GM12875 (cell line): ENCODE measurements around the gene HMGN4.
"Not testable (repeated sequence)": the region's sequence is repeated elsewhere in the genome, so short reads cannot be mapped to it uniquely, and the experiment has no call there.

Experiments
- H3K4me3 ChIP-seq: one replicate; pipeline ENCODE4 v1.5.1; 2011; ENCODE audit warnings: low read depth, low read length, control low read depth
- TF ChIP-seq, protein P1 (sequence below): IDR thresholded peaks from 2 replicates; pipeline ENCODE4 v1.5.1; 2011; ENCODE audit warnings: low read depth, mild to moderate bottlenecking, control low read depth, inconsistent platforms, low read length, moderate library complexity, borderline replicate concordance; ENCODE audit not compliant: insufficient read depth

The HMGN4 gene

DNA sequence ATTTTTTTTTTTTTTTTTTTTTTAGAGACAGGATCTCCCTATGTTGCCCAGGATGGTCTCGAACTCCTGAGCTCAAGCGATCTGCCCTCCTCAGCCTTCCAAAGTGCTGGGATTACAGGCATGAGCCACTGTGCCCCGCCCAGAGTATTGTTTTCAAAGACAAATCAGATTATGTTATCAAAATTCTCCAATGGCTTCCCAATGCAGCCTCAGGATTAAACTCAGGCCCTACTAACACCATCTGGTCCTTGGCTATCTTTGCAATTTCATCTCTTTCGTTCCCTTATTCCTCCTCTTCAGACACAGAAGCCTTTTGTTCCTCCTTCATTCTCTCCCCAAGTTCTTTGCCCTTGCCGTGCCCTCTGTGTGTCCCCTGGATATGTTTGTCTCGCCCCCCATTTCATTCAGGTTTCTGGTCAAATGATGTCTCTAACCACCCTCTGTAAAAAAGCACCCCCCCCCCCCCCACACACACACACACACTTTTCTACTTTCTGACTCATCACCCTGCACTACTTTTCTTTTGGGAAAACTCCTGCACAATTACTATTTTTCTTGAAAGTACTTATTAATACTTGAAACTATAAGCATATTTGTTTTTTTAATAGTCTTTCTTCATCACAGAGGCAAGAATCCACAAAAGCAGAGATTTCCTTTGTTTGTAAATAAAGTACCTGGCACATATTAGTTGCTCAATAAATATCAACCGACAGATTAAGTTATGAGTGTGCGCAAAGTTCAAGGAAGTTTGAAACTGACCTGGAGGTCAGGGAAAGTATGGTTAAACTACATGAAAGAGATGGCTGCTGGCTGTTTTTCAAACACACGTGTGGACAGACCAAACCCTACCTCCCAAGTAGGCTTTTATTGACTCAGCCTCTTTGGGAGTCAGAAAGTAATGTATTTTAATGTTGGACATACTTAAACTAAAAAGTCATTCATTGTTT is 21.4 kb upstream of the HMGN4 start:
- H3K4me3 ChIP-seq, result no peak overlapping the region
- TF ChIP-seq, protein P1, sequence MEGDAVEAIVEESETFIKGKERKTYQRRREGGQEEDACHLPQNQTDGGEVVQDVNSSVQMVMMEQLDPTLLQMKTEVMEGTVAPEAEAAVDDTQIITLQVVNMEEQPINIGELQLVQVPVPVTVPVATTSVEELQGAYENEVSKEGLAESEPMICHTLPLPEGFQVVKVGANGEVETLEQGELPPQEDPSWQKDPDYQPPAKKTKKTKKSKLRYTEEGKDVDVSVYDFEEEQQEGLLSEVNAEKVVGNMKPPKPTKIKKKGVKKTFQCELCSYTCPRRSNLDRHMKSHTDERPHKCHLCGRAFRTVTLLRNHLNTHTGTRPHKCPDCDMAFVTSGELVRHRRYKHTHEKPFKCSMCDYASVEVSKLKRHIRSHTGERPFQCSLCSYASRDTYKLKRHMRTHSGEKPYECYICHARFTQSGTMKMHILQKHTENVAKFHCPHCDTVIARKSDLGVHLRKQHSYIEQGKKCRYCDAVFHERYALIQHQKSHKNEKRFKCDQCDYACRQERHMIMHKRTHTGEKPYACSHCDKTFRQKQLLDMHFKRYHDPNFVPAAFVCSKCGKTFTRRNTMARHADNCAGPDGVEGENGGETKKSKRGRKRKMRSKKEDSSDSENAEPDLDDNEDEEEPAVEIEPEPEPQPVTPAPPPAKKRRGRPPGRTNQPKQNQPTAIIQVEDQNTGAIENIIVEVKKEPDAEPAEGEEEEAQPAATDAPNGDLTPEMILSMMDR, result no peak

DNA sequence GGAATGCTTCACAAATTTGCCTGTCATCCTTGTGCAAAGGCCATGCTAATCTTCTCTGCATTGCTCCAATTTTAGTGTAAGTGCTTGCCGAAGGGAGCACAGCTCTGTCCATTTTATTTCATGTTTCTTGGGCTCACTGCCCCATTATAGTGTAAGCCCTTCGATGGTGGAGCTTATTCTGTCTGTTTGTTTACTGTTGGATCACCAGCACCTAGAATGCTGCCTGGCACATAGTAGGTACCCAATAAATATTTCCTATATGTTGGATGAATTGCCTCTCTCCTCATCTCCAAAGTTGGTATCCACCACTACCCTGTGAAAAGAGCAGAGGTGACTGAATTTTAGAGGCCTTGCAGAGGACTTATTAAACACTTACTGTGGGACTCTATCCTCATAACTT is 18.8 kb upstream of the HMGN4 start:
- no peak overlapping the region for H3K4me3 ChIP-seq
- TF ChIP-seq, protein P1, result no peak

DNA sequence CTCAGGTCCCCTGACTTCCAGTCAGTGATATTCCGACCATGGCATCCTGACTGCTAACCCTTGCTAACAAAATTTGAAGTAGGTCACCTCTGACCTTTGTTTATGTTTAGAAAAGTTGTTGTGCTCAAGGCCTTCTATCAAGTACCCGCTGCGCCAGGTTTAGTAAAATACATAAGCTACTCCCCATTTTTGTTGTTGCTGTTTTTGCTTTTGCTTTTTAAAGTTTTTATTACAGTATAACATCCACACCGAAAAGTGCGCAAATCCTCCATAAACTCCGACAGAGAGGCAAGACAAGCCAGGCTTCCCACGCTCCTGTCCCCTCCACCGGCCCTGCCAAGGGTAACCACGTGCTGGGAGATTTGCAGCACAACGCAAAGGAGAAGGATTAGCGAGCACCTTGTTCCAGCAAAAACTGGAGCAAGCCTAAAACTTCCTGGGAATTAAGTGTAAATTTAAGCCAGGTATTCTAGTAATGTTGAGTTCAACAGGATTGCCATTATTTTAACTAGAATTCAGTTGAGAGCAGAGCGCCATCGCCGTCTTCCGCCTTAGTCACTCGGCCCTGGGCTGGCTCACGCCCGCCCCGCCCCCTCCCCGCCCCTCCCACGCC is 17.8 kb upstream of the HMGN4 start:
- TF ChIP-seq, protein P1, result no peak
- no peak overlapping the region for H3K4me3 ChIP-seq

DNA sequence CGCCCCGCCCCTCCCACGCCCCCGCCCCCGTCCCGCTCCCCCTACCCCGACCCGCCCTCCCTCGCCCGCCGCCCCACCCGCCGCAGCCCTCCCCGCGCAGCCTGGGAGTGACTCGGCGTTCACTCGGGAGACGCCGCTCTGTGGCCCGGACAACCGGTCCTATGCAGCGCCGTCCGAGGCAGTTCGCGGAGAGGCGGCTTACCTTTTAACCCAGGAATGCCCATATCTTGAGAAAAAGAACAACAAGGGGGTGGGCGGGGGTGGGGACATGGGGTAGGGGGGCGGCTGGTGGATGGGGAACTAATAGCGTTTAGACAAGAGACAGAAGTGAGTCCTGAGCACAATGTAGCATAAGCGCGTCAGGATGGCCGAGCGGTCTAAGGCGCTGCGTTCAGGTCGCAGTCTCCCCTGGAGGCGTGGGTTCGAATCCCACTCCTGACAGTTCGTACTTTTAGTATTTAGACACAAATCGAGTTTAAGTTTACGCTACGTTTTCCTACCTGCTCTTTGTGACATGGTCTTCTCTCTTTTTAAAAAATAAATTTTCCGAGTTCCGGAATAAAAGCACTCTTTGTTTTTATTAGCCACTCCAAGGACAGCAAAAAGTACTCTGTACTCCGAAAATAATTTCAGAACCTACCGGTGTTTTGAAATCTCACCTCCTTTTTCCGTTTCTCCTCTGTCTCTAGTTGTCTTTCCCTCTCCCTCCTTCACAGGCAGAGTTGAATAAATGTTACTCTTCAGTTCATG is 17.1 kb upstream of the HMGN4 start:
- TF ChIP-seq, protein P1, result no peak
- H3K4me3 ChIP-seq, result peak overlapping the region; percentile 62

DNA sequence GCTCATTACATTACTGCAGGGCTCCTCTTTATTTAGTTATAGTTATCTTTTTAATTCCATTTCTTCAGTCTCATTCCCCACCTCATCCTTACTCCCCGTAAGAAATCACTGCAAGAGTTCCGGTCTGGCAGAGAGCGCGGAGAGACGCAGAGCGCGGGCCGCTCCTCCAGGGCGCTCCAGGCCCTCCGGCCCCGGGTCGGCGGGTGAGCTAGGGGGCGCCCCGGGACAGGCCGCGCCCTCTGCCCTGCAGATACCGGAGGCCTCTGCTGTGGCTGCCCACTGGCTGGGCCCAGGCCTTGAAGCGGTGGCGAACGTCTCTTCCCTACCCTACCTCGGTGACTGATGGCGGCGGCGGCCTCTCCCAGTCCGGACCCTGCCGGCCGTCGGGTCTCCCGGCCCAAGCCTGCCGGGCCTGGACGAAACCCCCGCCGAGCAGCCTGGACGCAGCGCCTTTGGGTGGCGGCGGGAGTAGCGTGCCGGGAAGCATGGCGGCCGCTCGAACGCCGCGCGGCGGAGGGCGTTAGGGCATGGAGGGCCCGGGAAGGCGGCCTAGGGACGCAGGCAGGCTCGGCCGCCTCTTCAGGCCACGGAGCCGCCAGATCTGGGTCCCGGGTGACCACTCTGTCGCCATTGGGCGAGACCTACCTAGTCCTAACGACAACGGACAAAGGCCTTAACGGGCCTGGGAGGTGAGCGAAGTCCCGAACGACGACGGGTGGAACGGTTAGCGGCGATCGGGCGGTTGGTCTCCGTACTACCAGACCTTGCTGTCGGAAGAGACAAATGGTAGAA is 16.4 kb upstream of the HMGN4 start:
- H3K4me3 ChIP-seq, result peak overlapping the region; percentile 62
- TF ChIP-seq, protein P1, result peak; percentile 50

DNA sequence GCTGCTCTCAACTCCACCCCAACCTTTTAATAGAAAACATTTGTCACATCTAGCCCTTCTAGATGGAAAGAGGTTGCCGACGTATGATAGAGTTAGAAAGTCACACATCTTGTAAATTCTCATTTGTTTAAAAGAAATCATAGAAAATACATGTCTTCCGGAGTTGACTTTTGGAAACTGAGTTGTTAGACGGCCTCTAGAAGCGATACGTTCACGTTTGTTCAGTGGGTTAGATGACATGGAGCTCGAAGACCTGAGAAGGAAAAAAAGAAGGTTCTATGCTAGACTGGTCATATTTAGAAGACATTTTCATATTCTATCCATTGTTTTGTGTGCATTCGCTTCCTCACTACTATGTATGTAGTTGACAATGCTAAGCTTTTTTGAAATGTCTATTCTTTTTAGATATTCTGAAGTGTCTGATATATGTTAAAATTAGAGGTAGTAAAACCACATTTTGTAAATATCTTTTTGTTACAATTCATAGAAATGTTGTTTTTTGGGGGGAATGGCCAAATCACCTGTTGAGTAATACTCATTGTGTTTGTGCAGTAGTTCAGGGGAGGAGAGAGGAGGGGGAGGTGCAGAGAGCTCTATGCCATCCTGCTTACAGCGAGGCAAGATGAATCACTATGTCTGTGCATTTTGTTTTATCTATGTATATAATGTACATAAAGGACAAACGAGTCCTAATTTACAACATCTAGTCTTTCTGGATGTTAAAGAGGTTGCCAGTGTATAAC is 15.5 kb upstream of the HMGN4 start:
- not testable (repeated sequence) for H3K4me3 ChIP-seq

DNA sequence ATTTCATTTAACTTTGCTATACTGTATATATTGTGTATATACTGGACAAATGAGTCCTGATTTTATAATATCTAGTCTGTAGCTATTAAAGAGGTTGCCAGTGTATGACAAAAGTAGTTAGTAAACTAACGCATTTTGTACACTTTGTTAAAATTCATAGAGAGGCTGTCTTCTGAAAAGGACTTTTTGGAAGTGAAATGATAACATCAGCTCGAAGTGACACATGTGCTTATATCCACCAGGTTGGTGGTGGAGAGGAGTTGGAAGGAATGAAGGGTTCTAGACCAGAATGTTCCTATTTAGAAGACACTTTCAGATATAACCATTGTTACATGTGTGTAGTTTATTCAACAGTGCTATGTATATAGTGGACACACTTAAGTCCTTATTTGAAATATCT is 13.9 kb upstream of the HMGN4 start:
- H3K4me3 ChIP-seq, result not testable (repeated sequence)
